GM18873 (cell line): Measurements from ENCODE around the gene TTI1.
"Not testable (repeated sequence)": the region's sequence is repeated elsewhere in the genome, so short reads cannot be mapped to it uniquely, and the experiment has no call there.

Experiments used
- ATAC-seq: cut with Tn5 transposase; IDR thresholded peaks from one replicate; pipeline ENCODE4 v1.9.1; 2021; ENCODE audit warnings: mild to moderate bottlenecking, moderate library complexity, moderate number of reproducible peaks; ENCODE audit not compliant: unreplicated experiment, low FRiP score

The TTI1 gene

GRCh38 chr20:37972256-37973058 lies 60.8 kb downstream of the TTI1 start:
- no peak for ATAC-seq

GRCh38 chr20:37971561-37972127 lies 61.6 kb downstream of the TTI1 start:
- ATAC-seq, result no peak

GRCh38 chr20:37970856-37971245 lies 62.4 kb downstream of the TTI1 start:
- no peak for ATAC-seq

GRCh38 chr20:37969949-37970855 lies 63.1 kb downstream of the TTI1 start:
- no peak for ATAC-seq

GRCh38 chr20:37968841-37969401 lies 64.3 kb downstream of the TTI1 start:
- ATAC-seq, result no peak

- ATAC-seq, result not testable (repeated sequence)
Observed at GRCh38 chr20:37963483-37963882, 69.8 kb downstream of the TTI1 start.

GRCh38 chr20:37961066-37961465 lies 72.2 kb downstream of the TTI1 start:
- ATAC-seq, result no peak

- ATAC-seq, result no peak
Observed at GRCh38 chr20:37958856-37959520, 74.3 kb downstream of the TTI1 start.

- no peak for ATAC-seq
Observed at GRCh38 chr20:37956107-37956585, 77.1 kb downstream of the TTI1 start.

- ATAC-seq, result no peak
Observed at GRCh38 chr20:37955511-37955910, 77.7 kb downstream of the TTI1 start.

- no peak for ATAC-seq
Observed at GRCh38 chr20:37954626-37955025, 78.6 kb downstream of the TTI1 start.

- no peak for ATAC-seq
Observed at GRCh38 chr20:37954190-37954589, 79.1 kb downstream of the TTI1 start.

GRCh38 chr20:37948956-37949355 lies 84.3 kb downstream of the TTI1 start:
- no peak for ATAC-seq

GRCh38 chr20:37947943-37948342 lies 85.3 kb downstream of the TTI1 start:
- ATAC-seq, result no peak

GRCh38 chr20:37946946-37947345 lies 86.3 kb downstream of the TTI1 start:
- no peak for ATAC-seq

- no peak for ATAC-seq
Observed at GRCh38 chr20:37945091-37945547, 88.1 kb downstream of the TTI1 start.

- ATAC-seq, result no peak
Observed at GRCh38 chr20:37944456-37944981, 88.7 kb downstream of the TTI1 start.

- ATAC-seq, result no peak
Observed at GRCh38 chr20:37943501-37944455, 89.5 kb downstream of the TTI1 start.

GRCh38 chr20:37943033-37943432 lies 90.2 kb downstream of the TTI1 start:
- ATAC-seq, result no peak
